HepG2 (cell line): ENCODE results near the gene NPAS2. TPM values are rescaled to one million over a fixed set of nuclear protein-coding genes. Genes with fewer than 3 reads are reported as not detected.

Source experiments
- AGO2 ChIP-seq: fragments of 200-400 bp; formaldehyde crosslinking; optimal IDR thresholded peaks from 2 replicates; pipeline ENCODE3; 2017; ENCODE audit warnings: mild to moderate bottlenecking, low read depth, low read length, moderate library complexity
- ASH2L ChIP-seq: fragments of 300-600, 200-600 bp; sonication (generic); IDR thresholded peaks from 2 replicates; pipeline ENCODE4 v1.7.0; 2017; ENCODE audit warnings: low read depth, mild to moderate bottlenecking, moderate library complexity, mixed read lengths, low read length; ENCODE audit not compliant: insufficient read length
- CCDC6 ChIP-seq: sonication (generic); formaldehyde crosslinking; IDR thresholded peaks from 2 replicates; pipeline ENCODE4 v1.8.1; 2022; ENCODE audit warnings: mild to moderate bottlenecking, missing genetic modification reagents, moderate library complexity
- CEBPB ChIP-seq: IDR thresholded peaks from 2 replicates; pipeline ENCODE4 v1.6.1; 2011; ENCODE audit warnings: low read depth, low read length, improper control_type of control experiment, borderline replicate concordance
- ELK4 ChIP-seq: sonication (generic); formaldehyde crosslinking; IDR thresholded peaks from 2 replicates; pipeline ENCODE4 v1.9.0; 2021; ENCODE audit warnings: missing genetic modification reagents, borderline replicate concordance
- ETV5 ChIP-seq: IDR thresholded peaks from 2 replicates; pipeline ENCODE4 v1.6.1; 2018; ENCODE audit warnings: missing biosample characterization, missing genetic modification reagents, inconsistent platforms, borderline replicate concordance
- FOSL2 ChIP-seq: sonication (generic); formaldehyde crosslinking; IDR thresholded peaks from 2 replicates; pipeline ENCODE4 v1.4.0; 2020; ENCODE audit warnings: missing genetic modification reagents
- MNT ChIP-seq: fragments of 450-650 bp; IDR thresholded peaks from 2 replicates; pipeline ENCODE4 v1.6.1; 2016
- MXD1 ChIP-seq: sonication (generic); formaldehyde crosslinking; IDR thresholded peaks from 2 replicates; pipeline ENCODE4 v1.4.0; 2020; ENCODE audit warnings: mild to moderate bottlenecking, missing genetic modification reagents
- NCOA1 ChIP-seq: sonication (generic); formaldehyde crosslinking; IDR thresholded peaks from 2 replicates; pipeline ENCODE4 v1.9.0; 2021; ENCODE audit warnings: missing genetic modification reagents
- PLSCR1 ChIP-seq: sonication (generic); formaldehyde crosslinking; IDR thresholded peaks from 2 replicates; pipeline ENCODE4 v1.5.0; 2020; ENCODE audit warnings: missing genetic modification reagents, mild to moderate bottlenecking, borderline replicate concordance
- SNAPC2 ChIP-seq: sonication (generic); formaldehyde crosslinking; IDR thresholded peaks from 2 replicates; pipeline ENCODE4 v1.8.1; 2022; ENCODE audit warnings: mild to moderate bottlenecking, missing genetic modification reagents
- TAF1 ChIP-seq: sonication (generic); formaldehyde crosslinking; IDR thresholded peaks from 2 replicates; pipeline ENCODE4 v1.4.0; 2020; ENCODE audit warnings: missing genetic modification reagents
- THYN1 ChIP-seq: sonication (generic); formaldehyde crosslinking; IDR thresholded peaks from 2 replicates; pipeline ENCODE4 v1.8.1; 2023; ENCODE audit warnings: low read depth, mild to moderate bottlenecking, moderate library complexity, missing genetic modification reagents, borderline replicate concordance
- YEATS4 ChIP-seq: sonication (generic); formaldehyde crosslinking; IDR thresholded peaks from 2 replicates; pipeline ENCODE4 v1.4.0; 2020; ENCODE audit warnings: missing genetic modification reagents, borderline replicate concordance
- ZFP82 ChIP-seq: sonication (generic); formaldehyde crosslinking; IDR thresholded peaks from 2 replicates; pipeline ENCODE4 v1.5.1; 2020; ENCODE audit warnings: mild to moderate bottlenecking, missing genetic modification reagents, borderline replicate concordance
- ZKSCAN8 ChIP-seq: IDR thresholded peaks from 2 replicates; pipeline ENCODE4 v1.6.1; 2016; ENCODE audit warnings: borderline replicate concordance, missing genetic modification reagents, missing compliant biosample characterization
- ZMAT3 ChIP-seq: sonication (generic); formaldehyde crosslinking; conservative IDR thresholded peaks from 2 replicates; pipeline ENCODE4 v1.7.0; 2021; ENCODE audit warnings: missing genetic modification reagents
- ZNF24 ChIP-seq: fragments of 450-650 bp; IDR thresholded peaks from 2 replicates; pipeline ENCODE4 v1.6.1; 2017; ENCODE audit warnings: antibody characterized with exemption, mild to moderate bottlenecking
- ZNF264 ChIP-seq: sonication (generic); formaldehyde crosslinking; IDR thresholded peaks from 2 replicates; pipeline ENCODE4 v1.4.0; 2020; ENCODE audit warnings: missing genetic modification reagents
- ZNF331 ChIP-seq: sonication (generic); formaldehyde crosslinking; IDR thresholded peaks from 2 replicates; pipeline ENCODE4 v1.4.0; 2020; ENCODE audit warnings: missing genetic modification reagents
- ZNF335 ChIP-seq: sonication (generic); formaldehyde crosslinking; IDR thresholded peaks from 2 replicates; pipeline ENCODE4 v1.4.0; 2020; ENCODE audit warnings: missing genetic modification reagents
- ZNF614 ChIP-seq: IDR thresholded peaks from 2 replicates; pipeline ENCODE4 v1.6.1; 2018; ENCODE audit warnings: missing biosample characterization, missing genetic modification reagents, inconsistent platforms, borderline replicate concordance
- ZNF761 ChIP-seq: sonication (generic); formaldehyde crosslinking; conservative IDR thresholded peaks from 2 replicates; pipeline ENCODE4 v1.4.0; 2020; ENCODE audit warnings: mild to moderate bottlenecking, missing genetic modification reagents
- ZSCAN5A ChIP-seq: sonication (generic); formaldehyde crosslinking; IDR thresholded peaks from 2 replicates; pipeline ENCODE4 v1.8.0; 2022; ENCODE audit warnings: mild to moderate bottlenecking, missing genetic modification reagents, borderline replicate concordance
- polyA plus RNA-seq, 8 experiments: library from polyadenylated mRNA; depleted of rRNA in 3 of 8; stranded (reverse) in 7 of 8; unstranded in 1 of 8; fragments of >200 nt; fragmentation: Illumina TruSeq in 4 of 8; extraction: Trizol in 4 of 8; gene quantifications; 2 replicates each; pipeline versions ENCODE4 v1.2.1 to v1.2.3, GENCODE V29; 2011 to 2016; ENCODE audit warnings: low read depth in 4 of 8, missing spikeins in 1 of 8, mixed read lengths in 1 of 8; ENCODE audit not compliant: insufficient read depth in 1 of 8
- total RNA-seq, 5 experiments: library from RNA; depleted of rRNA; stranded (reverse); fragments of >200 nt; fragmentation: Illumina TruSeq; extraction: Trizol; gene quantifications; 2 replicates each; pipeline ENCODE4 v1.2.3, GENCODE V29; 2016; ENCODE audit warnings: low read depth in 1 of 5

The NPAS2 gene
- total and polyA plus RNA-seq, 2 of the 13 experiments (the other 11 are each of a cell fraction or from before 2014, with no cell fraction given), result 14.8 to 37.5 TPM

GRCh38 chr2:101038455-101039255 is 218.7 kb downstream of the NPAS2 start (continued):
- no peak for TF ChIP-seq ASH2L
- TF ChIP-seq ZNF335 (CRISPR knock-in tag), result 0 out of 2 replicates have a peak, but pooled peaks have one; percentile 26
- no peak for TF ChIP-seq ZSCAN5A (CRISPR knock-in tag)
- TF ChIP-seq ZNF24, result no peak
- peak; percentile 46; the same call in 1 of the 2 replicates for TF ChIP-seq ETV5 (CRISPR knock-in tag)
- TF ChIP-seq CCDC6 (CRISPR knock-in tag), result no peak
- TF ChIP-seq ZNF264 (CRISPR knock-in tag), result no peak
- no peak for TF ChIP-seq MNT
- TF ChIP-seq YEATS4 (CRISPR knock-in tag), result no peak; the same call in 1 of the 2 replicates
- TF ChIP-seq PLSCR1, result no peak
- TF ChIP-seq AGO2, result peak; percentile 57
- TF ChIP-seq NCOA1, result no peak
- TF ChIP-seq ZMAT3 (CRISPR knock-in tag), result 0 out of 2 replicates have a peak, but pooled peaks have one; percentile 27
- no peak for TF ChIP-seq SNAPC2 (CRISPR knock-in tag)
- TF ChIP-seq TAF1 (CRISPR knock-in tag), result peak; percentile 31; the same call in 1 of the 2 replicates
- peak; percentile 39; the same call in 1 of the 2 replicates for TF ChIP-seq ZNF614 (CRISPR knock-in tag)
- TF ChIP-seq MXD1 (CRISPR knock-in tag), result no peak
- TF ChIP-seq ELK4, result no peak
- no peak for TF ChIP-seq ZFP82 (CRISPR knock-in tag)
- TF ChIP-seq ZNF331 (CRISPR knock-in tag), result 0 out of 2 replicates have a peak, but pooled peaks have one; percentile 45
- no peak for TF ChIP-seq ZNF761
- TF ChIP-seq THYN1 (CRISPR knock-in tag), result no peak
- peak; percentile 97 for TF ChIP-seq CEBPB
- TF ChIP-seq FOSL2 (CRISPR knock-in tag), result peak; percentile 73
- TF ChIP-seq ZKSCAN8, result 0 out of 2 replicates have a peak, but pooled peaks have one; percentile 38
